NOMO-1 treated with DMSO at 0.1 percent for 48 hours (cell line): ENCODE data around the gene USP30.

ENCODE experiments used
- DNase-seq: peaks from one replicate; lab custom pipeline; 2025; ENCODE audit not compliant: unreplicated experiment; lab: John Stamatoyannopoulos, UW

USP30 gene

DNA sequence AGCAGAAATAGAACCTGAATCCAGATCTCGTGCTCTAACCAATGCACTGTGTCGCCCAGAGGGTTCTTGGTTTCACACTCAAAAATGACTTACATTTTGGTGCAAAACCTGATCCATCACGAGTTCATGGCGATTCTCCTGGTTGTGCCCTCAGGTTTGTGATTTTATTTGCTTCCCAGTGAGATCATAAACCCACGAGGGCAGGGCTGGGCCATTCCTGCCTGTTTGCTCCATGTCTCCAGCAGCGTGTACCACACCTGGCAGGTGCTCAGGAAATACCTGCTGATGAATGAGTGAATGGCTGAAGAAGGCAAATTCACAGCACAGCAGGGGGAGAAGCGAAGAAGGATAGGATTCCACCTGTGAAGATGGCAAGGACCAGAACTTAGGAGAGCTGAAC is 73.4 kb downstream of the USP30 start:
- no peak for DNase-seq

DNA sequence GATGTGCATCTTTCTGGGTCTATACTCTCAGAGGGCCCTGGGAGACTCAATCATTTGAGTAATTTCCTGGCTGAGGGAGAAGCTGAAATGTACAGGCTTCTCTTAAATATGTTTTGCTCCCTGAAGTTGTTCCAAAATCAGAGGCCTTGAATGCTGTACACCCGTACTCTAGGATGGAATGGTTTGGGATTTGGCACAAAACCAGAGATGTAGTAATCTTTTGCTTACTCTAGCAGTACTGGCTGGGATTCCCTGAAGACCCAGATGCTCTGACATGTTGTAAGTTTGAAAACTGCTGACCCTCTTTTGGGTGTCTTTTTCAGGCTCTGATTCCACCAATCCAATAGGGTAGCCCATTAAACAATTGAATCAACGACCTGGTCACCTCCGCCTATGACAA is 74.4 kb downstream of the USP30 start:
- DNase-seq = no peak

GRCh38 chr12:109127533-109128242 is 75.3 kb downstream of the USP30 start:
- DNase-seq = no peak

DNA sequence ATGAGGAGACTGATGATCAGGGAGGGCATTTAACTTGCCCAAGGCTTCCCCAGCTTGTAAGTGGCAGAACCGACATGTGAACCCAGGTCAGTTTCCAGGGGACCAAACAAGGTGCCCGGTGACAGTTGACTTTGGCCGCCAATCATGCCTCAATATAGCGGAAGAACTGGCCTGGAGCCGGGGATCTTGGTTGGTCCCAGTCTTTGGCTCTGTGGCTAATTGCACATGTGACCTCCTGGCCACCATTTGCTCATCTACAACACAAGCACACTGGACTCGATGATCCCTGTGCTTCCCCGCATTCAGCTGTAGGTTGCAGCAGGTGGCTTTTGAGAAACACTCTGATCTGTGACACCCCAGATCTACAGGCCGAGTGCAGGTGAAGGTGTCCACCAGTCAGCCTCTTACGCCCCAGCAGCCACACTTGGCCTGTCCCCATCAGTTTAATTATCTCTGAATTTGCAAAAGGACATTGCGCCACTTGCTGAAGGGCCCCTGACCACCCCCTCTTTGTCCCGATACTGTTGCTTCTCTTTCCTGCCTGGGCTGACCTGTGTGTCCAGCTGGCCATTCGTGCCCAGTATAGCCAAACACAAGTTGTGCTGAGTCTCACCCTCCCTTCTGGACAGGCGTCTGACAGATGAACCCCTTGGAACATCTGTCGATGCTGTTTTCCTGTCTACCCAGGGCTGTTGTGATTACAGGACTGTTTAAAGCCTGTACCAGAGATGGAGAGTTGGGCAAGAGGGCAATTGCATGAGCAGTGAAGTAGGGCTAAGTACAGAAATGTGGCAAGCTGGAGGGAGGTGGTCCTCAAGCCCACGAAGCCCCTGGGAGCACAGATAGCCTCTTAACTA is 78.1 kb downstream of the USP30 start:
- DNase-seq = no peak

DNA sequence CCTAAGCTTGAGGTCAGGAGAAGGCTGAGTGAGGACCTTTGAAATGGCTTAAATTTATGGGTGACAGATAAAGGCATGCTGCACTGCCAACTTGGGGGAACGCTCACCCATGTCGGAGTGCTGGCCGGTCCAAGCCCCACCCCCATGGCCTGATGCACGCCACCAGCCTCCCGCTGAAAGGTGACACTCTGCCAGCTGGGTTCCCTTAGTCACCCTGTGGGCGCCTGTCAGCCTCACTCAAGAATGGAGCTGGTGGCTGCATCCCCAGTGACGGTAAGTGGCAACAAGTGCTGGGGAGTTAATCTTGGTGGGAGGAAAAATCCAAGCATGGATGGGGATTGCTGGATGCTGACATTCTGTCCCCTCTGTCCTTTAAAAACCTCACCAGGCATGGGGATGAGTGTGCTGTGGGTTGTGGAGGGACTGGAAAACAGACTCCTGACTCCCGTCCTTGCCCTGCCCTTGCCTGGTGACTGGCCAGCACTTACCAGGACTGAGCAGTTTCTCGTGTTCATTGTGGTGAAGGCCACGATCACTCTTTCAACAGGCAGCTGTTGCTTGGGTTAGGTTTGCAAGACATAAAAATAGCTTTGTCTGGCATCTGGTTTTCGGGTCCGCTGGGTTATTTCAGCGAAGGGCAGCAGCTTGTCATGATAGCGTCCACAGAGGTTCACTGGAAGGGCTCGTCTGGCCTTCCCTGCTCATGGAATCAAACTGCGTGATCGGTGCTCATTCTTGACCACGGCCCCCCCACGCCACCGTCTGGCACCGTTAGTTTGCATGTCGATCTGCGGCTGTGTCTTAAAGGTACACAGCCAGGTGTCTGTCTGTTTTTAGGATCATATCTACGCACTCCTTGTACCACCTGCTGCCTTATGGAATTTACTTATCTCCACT is 79.0 kb downstream of the USP30 start:
- DNase-seq = no peak

DNA sequence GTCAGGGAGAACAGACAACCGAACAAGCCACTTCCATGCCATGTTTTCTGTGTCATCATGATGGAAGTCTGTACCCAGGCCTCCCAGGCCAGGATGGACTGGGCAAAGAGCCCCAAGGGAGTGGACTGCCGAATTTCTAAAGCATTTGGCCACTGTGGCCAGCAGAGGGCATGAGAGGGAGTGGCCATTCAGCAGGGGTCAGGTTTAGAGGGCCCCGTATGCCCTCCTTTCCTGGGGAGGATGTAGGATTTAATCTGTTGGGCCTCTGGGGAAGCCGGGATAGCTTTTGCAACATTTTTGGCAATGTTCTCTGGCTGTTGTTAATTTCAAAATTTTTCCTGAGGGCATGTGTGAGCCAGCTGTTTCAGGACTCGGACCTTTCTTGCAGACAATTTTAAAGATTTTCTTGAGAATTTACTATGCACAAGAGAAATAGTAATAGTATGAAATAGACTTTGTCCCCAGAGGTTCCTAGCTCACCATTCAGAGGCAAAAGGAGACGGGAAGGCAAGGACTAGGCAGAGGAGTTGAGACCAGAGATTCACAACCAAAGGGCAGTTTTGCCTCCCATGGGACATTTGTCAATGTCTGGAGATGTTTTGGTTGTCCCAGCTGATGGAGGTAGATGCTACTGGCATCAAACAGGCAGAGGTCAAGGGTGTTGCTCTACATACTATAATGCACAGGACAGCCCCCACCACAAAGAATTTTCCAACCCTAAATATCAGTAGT is 82.0 kb downstream of the USP30 start:
- DNase-seq = no peak

DNA sequence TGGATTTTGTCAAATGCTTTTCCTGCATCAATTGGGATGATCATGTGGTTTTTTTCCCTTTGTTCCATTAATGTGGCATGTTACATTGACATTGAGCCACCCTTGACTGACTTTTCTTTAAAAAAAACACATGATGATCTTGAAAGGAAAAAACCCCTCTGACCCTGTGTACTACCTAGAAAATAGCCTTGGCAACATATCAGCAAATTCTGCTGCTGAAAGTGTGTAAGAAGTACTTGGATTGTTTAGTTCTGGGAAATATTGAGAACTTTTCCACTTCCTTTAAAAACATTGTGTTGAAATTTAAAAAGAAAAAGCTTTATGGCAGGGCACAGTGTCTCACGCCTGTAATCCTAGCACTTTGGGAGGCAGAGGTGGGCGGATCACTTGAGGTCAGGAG is 84.7 kb downstream of the USP30 start:
- no peak for DNase-seq
